ENCODE measurements around the gene SLC26A4. TPM values are rescaled to one million over a fixed set of nuclear protein-coding genes. Genes with fewer than 3 reads are reported as not detected.

Gene SLC26A4
- 0.26 TPM for polyA plus RNA-seq (2013, experiment 1 of 2)
- polyA plus RNA-seq (2013, experiment 2 of 2) = 0.61 TPM

- H3K9me3 ChIP-seq (ENCODE audit: control insufficient read depth, low read length) = no peaks in the 10 kb centered on the region
- 1 to 4% methylated on average over 22 to 35 of the region's 37 CpGs for WGBS, 2 experiments (ENCODE audit: insufficient coverage in 2 of 2)
- no peaks in the 10 kb centered on the region for H3K36me3 ChIP-seq (ENCODE audit: control insufficient read depth, insufficient read depth, low read length)
- no peak within 1 kb of the TSS for H3K27ac ChIP-seq (ENCODE audit: low read depth, low read length, severe bottlenecking)
- peak within 1 kb of the TSS; percentile 27 for H3K4me3 ChIP-seq (ENCODE audit: extremely low read depth, insufficient read depth, low read length, poor library complexity, severe bottlenecking)
- peaks cover 7% of the 10 kb centered on the region for H3K4me1 ChIP-seq (ENCODE audit: control insufficient read depth, insufficient read depth, low read length, poor library complexity, severe bottlenecking)
Observed at GRCh38 chr7:107660381-107661080, at the start of gene SLC26A4. Gene SLC26A4, plus strand, starts transcription at chr7:107660828. Its CDS starts 814 bp downstream, at chr7:107661642.

GRCh38 chr7:107613439-107613838 is 47.2 kb upstream of the SLC26A4 start:
- WGBS, 2 experiments (ENCODE audit: insufficient coverage in 2 of 2) = 100% methylated on average over 1 of the region's 1 CpG

DNA sequence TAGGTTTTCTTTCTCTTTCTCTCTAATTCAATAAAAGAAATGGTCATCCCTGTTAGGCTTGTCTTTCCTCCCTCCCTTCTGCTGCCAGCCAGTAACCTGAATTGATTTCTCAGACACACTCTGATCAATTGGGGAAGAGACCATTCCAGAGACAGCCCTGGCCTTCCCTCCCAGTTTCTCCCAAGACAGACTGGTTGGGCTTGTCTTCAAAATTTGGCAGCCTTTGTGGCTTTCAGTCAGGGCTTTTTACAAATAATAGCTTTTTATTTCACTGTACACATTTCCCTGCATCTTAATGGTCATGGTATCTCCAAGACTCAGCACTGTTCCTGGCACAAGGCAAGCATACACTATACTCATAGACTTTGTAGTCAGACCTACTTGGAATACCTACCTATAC is 46.7 kb upstream of the SLC26A4 start:
- H3K4me3 ChIP-seq (ENCODE audit: extremely low read depth, insufficient read depth, low read length, poor library complexity, severe bottlenecking) = no peak overlapping the region
- no peak overlapping the region for H3K27ac ChIP-seq (ENCODE audit: low read depth, low read length, severe bottlenecking)
- H3K4me1 ChIP-seq (ENCODE audit: control insufficient read depth, insufficient read depth, low read length, poor library complexity, severe bottlenecking) = no peaks in the 10 kb centered on the region
- H3K9me3 ChIP-seq (ENCODE audit: control insufficient read depth, low read length) = no peaks in the 10 kb centered on the region
- H3K36me3 ChIP-seq (ENCODE audit: control insufficient read depth, insufficient read depth, low read length) = peaks cover 32% of the 10 kb centered on the region

More at GRCh38 chr7:107613439-107613838, 47.2 kb upstream of the SLC26A4 start:
- Histone ChIP-seq H3K27ac (ENCODE audit: low read depth, low read length, severe bottlenecking) (no peak overlapping the region), H3K36me3 (ENCODE audit: control insufficient read depth, insufficient read depth, low read length) (peaks cover 33% of the 10 kb centered on the region), H3K4me3 (ENCODE audit: extremely low read depth, insufficient read depth, low read length, poor library complexity, severe bottlenecking) (no peak overlapping the region), H3K4me1 (ENCODE audit: control insufficient read depth, insufficient read depth, low read length, poor library complexity, severe bottlenecking) (no peaks in the 10 kb centered on the region), H3K9me3 (ENCODE audit: control insufficient read depth, low read length) (no peaks in the 10 kb centered on the region)

DNA sequence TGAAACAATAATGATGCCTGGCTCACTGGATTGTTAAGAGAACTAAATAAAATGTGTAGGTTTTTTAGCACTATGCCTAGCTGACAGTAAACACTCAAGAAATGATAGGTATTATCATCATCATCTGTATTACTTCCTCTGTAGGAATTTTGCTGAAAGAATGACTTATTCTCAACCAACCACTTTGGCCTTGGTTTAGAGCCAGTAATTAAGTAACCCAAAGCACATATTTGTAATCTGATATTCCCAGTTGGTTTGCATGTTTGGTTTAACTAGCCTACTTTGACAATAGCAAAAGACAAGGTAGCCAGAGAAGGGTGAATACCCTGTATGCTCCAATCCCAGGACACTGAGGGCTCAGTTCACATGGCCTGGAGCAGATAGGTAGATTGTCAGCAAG is 46.2 kb upstream of the SLC26A4 start:
- H3K4me1 ChIP-seq (ENCODE audit: control insufficient read depth, insufficient read depth, low read length, poor library complexity, severe bottlenecking) = no peaks in the 10 kb centered on the region
- no peak overlapping the region for H3K27ac ChIP-seq (ENCODE audit: low read depth, low read length, severe bottlenecking)
- no peaks in the 10 kb centered on the region for H3K9me3 ChIP-seq (ENCODE audit: control insufficient read depth, low read length)
- H3K36me3 ChIP-seq (ENCODE audit: control insufficient read depth, insufficient read depth, low read length) = peaks cover 27% of the 10 kb centered on the region
- H3K4me3 ChIP-seq (ENCODE audit: extremely low read depth, insufficient read depth, low read length, poor library complexity, severe bottlenecking) = no peak overlapping the region

DNA sequence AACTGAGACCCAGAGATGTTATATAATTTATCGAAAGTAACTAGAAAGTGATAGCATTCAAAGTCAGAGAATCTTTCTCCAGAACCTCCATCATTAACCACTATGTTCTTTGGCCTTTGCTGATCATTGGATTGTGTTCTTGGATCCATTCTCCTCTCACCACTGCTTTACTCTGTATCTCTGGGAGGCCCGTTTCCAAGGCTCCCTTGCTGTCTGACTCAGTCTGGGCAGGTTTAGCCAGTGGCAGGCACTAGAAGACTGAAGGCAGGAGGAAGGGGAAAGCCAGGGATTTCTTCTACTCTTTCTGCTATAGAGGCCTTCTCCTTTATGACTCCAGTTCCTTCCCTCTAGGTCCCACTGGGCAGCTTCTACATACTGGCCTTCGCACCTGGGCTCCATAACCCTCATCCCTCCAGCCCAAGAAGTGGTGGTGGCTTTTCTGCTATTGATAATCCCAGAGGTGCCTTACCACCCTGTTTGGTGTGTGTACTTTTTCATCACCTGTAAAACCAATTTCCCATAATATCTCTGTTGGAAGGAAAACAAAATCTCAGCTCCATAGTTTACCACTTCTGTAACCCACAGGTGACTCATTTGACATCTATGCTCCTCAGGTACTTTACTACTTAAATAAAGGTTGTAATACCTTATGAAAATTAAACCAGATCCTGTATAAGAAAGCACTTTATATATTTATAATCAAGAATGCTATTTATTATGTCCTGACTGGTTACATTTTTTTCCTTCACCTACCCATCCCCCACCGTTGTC is 44.5 kb upstream of the SLC26A4 start:
- no peaks in the 10 kb centered on the region for H3K9me3 ChIP-seq (ENCODE audit: control insufficient read depth, low read length)
- no peak overlapping the region for H3K27ac ChIP-seq (ENCODE audit: low read depth, low read length, severe bottlenecking)
- peaks cover 27% of the 10 kb centered on the region for H3K36me3 ChIP-seq (ENCODE audit: control insufficient read depth, insufficient read depth, low read length)
- no peak overlapping the region for H3K4me3 ChIP-seq (ENCODE audit: extremely low read depth, insufficient read depth, low read length, poor library complexity, severe bottlenecking)
- no peaks in the 10 kb centered on the region for H3K4me1 ChIP-seq (ENCODE audit: control insufficient read depth, insufficient read depth, low read length, poor library complexity, severe bottlenecking)
- 83% methylated on average over 2 of the region's 4 CpGs; no CpG with 5 or more reads in 1 of the 2 experiments for WGBS, 2 experiments (ENCODE audit: insufficient coverage in 2 of 2)

DNA sequence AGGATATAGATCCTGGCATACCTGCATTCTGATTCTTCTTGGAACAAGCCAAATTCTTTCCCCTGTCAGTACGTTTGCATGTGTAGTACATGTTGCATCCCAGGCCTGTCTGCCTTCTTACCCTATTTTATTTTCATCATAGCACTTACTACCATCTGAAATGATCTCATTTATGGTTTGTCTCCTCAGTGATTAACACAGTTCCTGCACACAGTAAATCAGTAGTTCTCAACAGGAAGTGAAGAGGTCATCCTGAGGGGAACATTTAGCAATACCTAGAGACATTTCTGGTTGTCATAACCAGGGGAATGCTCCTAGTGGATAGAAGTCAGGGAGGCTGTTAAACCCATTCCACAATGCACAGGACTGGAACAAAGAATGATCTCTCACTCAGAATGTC is 38.2 kb upstream of the SLC26A4 start:
- Histone ChIP-seq H3K36me3 (ENCODE audit: control insufficient read depth, insufficient read depth, low read length) (peaks cover 4% of the 10 kb centered on the region), H3K4me3 (ENCODE audit: extremely low read depth, insufficient read depth, low read length, poor library complexity, severe bottlenecking) (no peak overlapping the region), H3K4me1 (ENCODE audit: control insufficient read depth, insufficient read depth, low read length, poor library complexity, severe bottlenecking) (no peaks in the 10 kb centered on the region), H3K27ac (ENCODE audit: low read depth, low read length, severe bottlenecking) (no peak overlapping the region), H3K9me3 (ENCODE audit: control insufficient read depth, low read length) (no peaks in the 10 kb centered on the region)
- WGBS, 2 experiments (ENCODE audit: insufficient coverage in 2 of 2) = 83 to 92% methylated on average over 1 of the region's 1 CpG

DNA sequence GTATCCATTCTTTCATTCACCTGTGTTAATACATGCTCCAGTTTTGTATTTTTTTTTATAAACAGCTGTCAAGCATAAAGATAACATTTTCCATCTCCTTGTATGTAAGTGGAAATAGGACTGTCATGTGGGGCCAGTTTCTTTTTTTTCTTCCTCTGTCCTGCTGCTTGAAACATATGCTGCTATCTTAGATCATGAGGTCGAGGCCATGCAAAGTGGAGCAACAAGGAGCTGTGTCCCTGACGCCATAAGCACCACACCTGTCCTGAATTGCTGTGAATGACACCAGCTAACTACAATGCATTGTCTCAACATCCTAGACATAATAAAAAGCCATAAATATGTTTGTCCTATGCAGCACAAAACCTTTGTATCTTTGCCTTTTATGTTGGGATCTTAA is 37.7 kb upstream of the SLC26A4 start:
- 60 to 100% methylated on average over 1 to 2 of the region's 2 CpGs for WGBS, 2 experiments (ENCODE audit: insufficient coverage in 2 of 2)
- Histone ChIP-seq H3K4me1 (ENCODE audit: control insufficient read depth, insufficient read depth, low read length, poor library complexity, severe bottlenecking) (no peaks in the 10 kb centered on the region), H3K36me3 (ENCODE audit: control insufficient read depth, insufficient read depth, low read length) (peaks cover 4% of the 10 kb centered on the region), H3K27ac (ENCODE audit: low read depth, low read length, severe bottlenecking) (no peak overlapping the region), H3K4me3 (ENCODE audit: extremely low read depth, insufficient read depth, low read length, poor library complexity, severe bottlenecking) (no peak overlapping the region), H3K9me3 (ENCODE audit: control insufficient read depth, low read length) (no peaks in the 10 kb centered on the region)

- no peaks in the 10 kb centered on the region for H3K4me1 ChIP-seq (ENCODE audit: control insufficient read depth, insufficient read depth, low read length, poor library complexity, severe bottlenecking)
- H3K36me3 ChIP-seq (ENCODE audit: control insufficient read depth, insufficient read depth, low read length) = no peaks in the 10 kb centered on the region
- H3K4me3 ChIP-seq (ENCODE audit: extremely low read depth, insufficient read depth, low read length, poor library complexity, severe bottlenecking) = no peak overlapping the region
- H3K27ac ChIP-seq (ENCODE audit: low read depth, low read length, severe bottlenecking) = no peak overlapping the region
- no peaks in the 10 kb centered on the region for H3K9me3 ChIP-seq (ENCODE audit: control insufficient read depth, low read length)
- WGBS, 2 experiments (ENCODE audit: insufficient coverage in 2 of 2) = 85 to 92% methylated on average over 2 of the region's 4 CpGs
Observed at GRCh38 chr7:107627002-107627401, 33.6 kb upstream of the SLC26A4 start.

GRCh38 chr7:107628461-107629064 is 32.1 kb upstream of the SLC26A4 start:
- Histone ChIP-seq H3K9me3 (ENCODE audit: control insufficient read depth, low read length) (no peaks in the 10 kb centered on the region), H3K4me3 (ENCODE audit: extremely low read depth, insufficient read depth, low read length, poor library complexity, severe bottlenecking) (no peak overlapping the region), H3K27ac (ENCODE audit: low read depth, low read length, severe bottlenecking) (no peak overlapping the region), H3K4me1 (ENCODE audit: control insufficient read depth, insufficient read depth, low read length, poor library complexity, severe bottlenecking) (no peaks in the 10 kb centered on the region), H3K36me3 (ENCODE audit: control insufficient read depth, insufficient read depth, low read length) (no peaks in the 10 kb centered on the region)
- WGBS, 2 experiments (ENCODE audit: insufficient coverage in 2 of 2) = 78 to 98% methylated on average over 6 to 8 of the region's 8 CpGs

GRCh38 chr7:107630342-107630741 is 30.3 kb upstream of the SLC26A4 start:
- Histone ChIP-seq H3K9me3 (ENCODE audit: control insufficient read depth, low read length) (no peaks in the 10 kb centered on the region), H3K4me1 (ENCODE audit: control insufficient read depth, insufficient read depth, low read length, poor library complexity, severe bottlenecking) (no peaks in the 10 kb centered on the region), H3K36me3 (ENCODE audit: control insufficient read depth, insufficient read depth, low read length) (no peaks in the 10 kb centered on the region), H3K27ac (ENCODE audit: low read depth, low read length, severe bottlenecking) (no peak overlapping the region), H3K4me3 (ENCODE audit: extremely low read depth, insufficient read depth, low read length, poor library complexity, severe bottlenecking) (no peak overlapping the region)
- WGBS, 2 experiments (ENCODE audit: insufficient coverage in 2 of 2) = 93 to 96% methylated on average over 5 to 6 of the region's 8 CpGs
